Peyer's patch (tissue), 4 donors: Measurements from ENCODE around the gene HBD. TPM values are rescaled to one million over a fixed set of nuclear protein-coding genes. Genes with fewer than 3 reads are reported as not detected.

Source experiments
- DNase-seq, 3 donors: peaks; one replicate each; pipeline ENCODE4 v3.0.0-alpha.2; 2017 to 2019
- H3K27ac ChIP-seq, 4 donors: fragments of 200-600 bp; sonication (generic); one replicate each; pipeline ENCODE4 v1.5.1; 2016 to 2019
- H3K27me3 ChIP-seq, 2 donors: fragments of 200-600 bp; sonication (generic); one replicate each; pipeline ENCODE4 v1.5.1; 2019
- H3K36me3 ChIP-seq, 3 donors: fragments of 200-600 bp; sonication (generic); one replicate each; pipeline ENCODE4 v1.5.1; 2016 to 2019
- H3K4me1 ChIP-seq, 4 donors: fragments of 200-600 bp; sonication (generic); one replicate each; pipeline ENCODE4 v1.5.1; 2016 to 2019
- H3K4me3 ChIP-seq, 4 donors: fragments of 200-600 bp; sonication (generic); 1 replicate in 3 of 4; 2 replicates in 1 of 4; pipeline ENCODE4 v1.5.1; 2016 to 2019; ENCODE audit warnings: mild to moderate bottlenecking in 1 of 4
- H3K9me3 ChIP-seq, 4 donors: fragments of 200-600 bp; sonication (generic); one replicate each; pipeline ENCODE4 v1.5.1; 2016 to 2019; ENCODE audit warnings: mild to moderate bottlenecking in 1 of 4
- CTCF ChIP-seq, 6 experiments: fragments of 450-650 bp in 4 of 6; fragments of 200-600 bp in 2 of 6; sonication (generic) in 1 of 6; IDR thresholded peaks; one replicate each; pipeline ENCODE4 v1.5.1; 2017 to 2019; ENCODE audit warnings: antibody characterized with exemption in 6 of 6, mild to moderate bottlenecking in 3 of 6, moderate library complexity in 1 of 6
- POLR2A ChIP-seq, 2 donors: fragments of 450-650 bp; IDR thresholded peaks; one replicate each; pipeline ENCODE4 v1.5.1; 2017; ENCODE audit warnings: antibody characterized with exemption in 2 of 2, mild to moderate bottlenecking in 2 of 2, moderate library complexity in 2 of 2
- total RNA-seq, 4 donors: library from RNA; depleted of rRNA; stranded (reverse); fragments of >200 nt; gene quantifications; one replicate each; pipeline ENCODE4 v1.1.0, GENCODE V29; 2016

Gene HBD
- total RNA-seq, 4 donors from 2014 or later, result not detected

GRCh38 chr11:5192738-5193137 is 41.5 kb downstream of the HBD start:
- no peak overlapping the region for H3K4me3 ChIP-seq
- H3K4me1 ChIP-seq, result no peaks in the 10 kb centered on the region
- TF ChIP-seq CTCF (IDR thresholded peaks at IDR 0.05), result no peak
- no peak for TF ChIP-seq POLR2A (IDR thresholded peaks at IDR 0.05)
- DNase-seq, result no peak
- H3K27ac ChIP-seq, result no peak overlapping the region
- no peaks in the 10 kb centered on the region for H3K27me3 ChIP-seq
- no peaks in the 10 kb centered on the region for H3K36me3 ChIP-seq
- peaks cover 0 to 5% (median 0%) of the 10 kb centered on the region in 4 donors for H3K9me3 ChIP-seq

- Histone ChIP-seq H3K36me3 (no peaks in the 10 kb centered on the region), H3K27me3 (no peaks in the 10 kb centered on the region), H3K4me3 (no peak overlapping the region), H3K4me1 (no peaks in the 10 kb centered on the region), H3K27ac (no peak overlapping the region), H3K9me3 (peaks cover 0 to 5% (median 0%) of the 10 kb centered on the region in 4 donors)
- no peak for DNase-seq
- no peak for TF ChIP-seq CTCF (IDR thresholded peaks at IDR 0.05)
- no peak for TF ChIP-seq POLR2A (IDR thresholded peaks at IDR 0.05)
Observed at GRCh38 chr11:5188201-5188600, 46.1 kb downstream of the HBD start.

Other genes starting within 250 kb of the HBD start
- gene OR51L1, start 239.6 kb downstream of the HBD start, total RNA-seq, result not detected
- gene OR52J3, start 188.0 kb downstream of the HBD start, total RNA-seq, result not detected
- gene OR52E2, start 174.9 kb downstream of the HBD start, total RNA-seq, result not detected
- gene OR52E1, start 164.9 kb downstream of the HBD start, total RNA-seq, result not detected
- not detected for gene OR52A5, start 96.1 kb downstream of the HBD start, total RNA-seq
- gene OR52A1, start 79.7 kb downstream of the HBD start, total RNA-seq, result not detected
- not detected for gene OR51V1, start 33.8 kb downstream of the HBD start, total RNA-seq
- 1 to 10 TPM in 1 of 4 donors, not detected in 3; 2.8 TPM for gene HBB, start 7.4 kb downstream of the HBD start, total RNA-seq
- not detected for gene HBG1, start 15.4 kb upstream of the HBD start, total RNA-seq
- not detected for gene HBG2, start 20.3 kb upstream of the HBD start, total RNA-seq
- gene HBE1, start 35.5 kb upstream of the HBD start, total RNA-seq, result not detected
- not detected for gene OR51B4, start 67.5 kb upstream of the HBD start, total RNA-seq
- gene OR51B2, start 89.8 kb upstream of the HBD start, total RNA-seq, result not detected
- gene OR51B5, start 109.0 kb upstream of the HBD start, total RNA-seq, result not detected
- gene OR51B6, start 117.0 kb upstream of the HBD start, total RNA-seq, result not detected
- not detected for gene OR51M1, start 149.3 kb upstream of the HBD start, total RNA-seq
- gene OR51Q1, start 187.6 kb upstream of the HBD start, total RNA-seq, result not detected
- gene OR51I1, start 207.0 kb upstream of the HBD start, total RNA-seq, result not detected
- gene OR51I2, start 214.8 kb upstream of the HBD start, total RNA-seq, result not detected